ENCODE results near the gene PLSCR4.

PLSCR4 gene

GRCh38 chr3:146145642-146146041 lies 105.3 kb downstream of the PLSCR4 start:
- H3K9me3 ChIP-seq (ENCODE audit: control insufficient read depth, insufficient read depth, low read depth, low read length) = no peaks in the 10 kb centered on the region
- no peak overlapping the region for H3K27ac ChIP-seq (ENCODE audit: extremely low read depth, low read depth, low read length)
- H3K36me3 ChIP-seq (ENCODE audit: control insufficient read depth in 2 of 2, insufficient read depth in 1 of 2, low read length in 2 of 2) = no peaks in the 10 kb centered on the region
- no peak for TF ChIP-seq ZNF433 (tag by site-specific recombination; IDR thresholded peaks at IDR 0.05; ENCODE audit: low read depth)
- TF ChIP-seq OSR2 (tag by site-specific recombination; IDR thresholded peaks at IDR 0.05) = no peak; the same call in 1 of the 2 replicates
- TF ChIP-seq, protein P1, sequence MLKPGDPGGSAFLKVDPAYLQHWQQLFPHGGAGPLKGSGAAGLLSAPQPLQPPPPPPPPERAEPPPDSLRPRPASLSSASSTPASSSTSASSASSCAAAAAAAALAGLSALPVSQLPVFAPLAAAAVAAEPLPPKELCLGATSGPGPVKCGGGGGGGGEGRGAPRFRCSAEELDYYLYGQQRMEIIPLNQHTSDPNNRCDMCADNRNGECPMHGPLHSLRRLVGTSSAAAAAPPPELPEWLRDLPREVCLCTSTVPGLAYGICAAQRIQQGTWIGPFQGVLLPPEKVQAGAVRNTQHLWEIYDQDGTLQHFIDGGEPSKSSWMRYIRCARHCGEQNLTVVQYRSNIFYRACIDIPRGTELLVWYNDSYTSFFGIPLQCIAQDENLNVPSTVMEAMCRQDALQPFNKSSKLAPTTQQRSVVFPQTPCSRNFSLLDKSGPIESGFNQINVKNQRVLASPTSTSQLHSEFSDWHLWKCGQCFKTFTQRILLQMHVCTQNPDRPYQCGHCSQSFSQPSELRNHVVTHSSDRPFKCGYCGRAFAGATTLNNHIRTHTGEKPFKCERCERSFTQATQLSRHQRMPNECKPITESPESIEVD (tag by site-specific recombination; IDR thresholded peaks at IDR 0.05) = peak; percentile 73
- TF ChIP-seq ZBTB20 (tag by site-specific recombination; IDR thresholded peaks at IDR 0.05) = no peak
- no peak for TF ChIP-seq KLF9 (tag by site-specific recombination; IDR thresholded peaks at IDR 0.05; ENCODE audit: low read depth)
- TF ChIP-seq FEZF1 (tag by site-specific recombination; IDR thresholded peaks at IDR 0.05) = peak; percentile 9; the same call in 1 of the 2 replicates
- peak; percentile 22; the same call in 1 of the 2 replicates for TF ChIP-seq ZNF843 (tag by site-specific recombination; IDR thresholded peaks at IDR 0.05)
- TF ChIP-seq, protein P2, sequence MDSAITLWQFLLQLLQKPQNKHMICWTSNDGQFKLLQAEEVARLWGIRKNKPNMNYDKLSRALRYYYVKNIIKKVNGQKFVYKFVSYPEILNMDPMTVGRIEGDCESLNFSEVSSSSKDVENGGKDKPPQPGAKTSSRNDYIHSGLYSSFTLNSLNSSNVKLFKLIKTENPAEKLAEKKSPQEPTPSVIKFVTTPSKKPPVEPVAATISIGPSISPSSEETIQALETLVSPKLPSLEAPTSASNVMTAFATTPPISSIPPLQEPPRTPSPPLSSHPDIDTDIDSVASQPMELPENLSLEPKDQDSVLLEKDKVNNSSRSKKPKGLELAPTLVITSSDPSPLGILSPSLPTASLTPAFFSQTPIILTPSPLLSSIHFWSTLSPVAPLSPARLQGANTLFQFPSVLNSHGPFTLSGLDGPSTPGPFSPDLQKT (IDR thresholded peaks at IDR 0.05; ENCODE audit: borderline replicate concordance, low read depth, low read length) = no peak
- TF ChIP-seq ZNF121 (tag by site-specific recombination; IDR thresholded peaks at IDR 0.05) = no peak
- TF ChIP-seq, protein P3, sequence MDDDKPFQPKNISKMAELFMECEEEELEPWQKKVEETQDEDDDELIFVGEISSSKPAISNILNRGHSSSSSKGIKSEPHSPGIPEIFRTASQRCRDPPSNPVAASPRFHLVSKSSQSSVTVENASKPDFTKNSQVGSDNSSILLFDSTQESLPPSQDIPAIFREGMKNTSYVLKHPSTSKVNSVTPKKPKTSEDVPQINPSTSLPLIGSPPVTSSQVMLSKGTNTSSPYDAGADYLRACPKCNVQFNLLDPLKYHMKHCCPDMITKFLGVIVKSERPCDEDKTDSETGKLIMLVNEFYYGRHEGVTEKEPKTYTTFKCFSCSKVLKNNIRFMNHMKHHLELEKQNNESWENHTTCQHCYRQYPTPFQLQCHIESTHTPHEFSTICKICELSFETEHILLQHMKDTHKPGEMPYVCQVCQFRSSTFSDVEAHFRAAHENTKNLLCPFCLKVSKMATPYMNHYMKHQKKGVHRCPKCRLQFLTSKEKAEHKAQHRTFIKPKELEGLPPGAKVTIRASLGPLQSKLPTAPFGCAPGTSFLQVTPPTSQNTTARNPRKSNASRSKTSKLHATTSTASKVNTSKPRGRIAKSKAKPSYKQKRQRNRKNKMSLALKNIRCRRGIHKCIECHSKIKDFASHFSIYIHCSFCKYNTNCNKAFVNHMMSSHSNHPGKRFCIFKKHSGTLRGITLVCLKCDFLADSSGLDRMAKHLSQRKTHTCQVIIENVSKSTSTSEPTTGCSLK (tag by site-specific recombination; IDR thresholded peaks at IDR 0.05) = no peak
- no peak for TF ChIP-seq ZNF555 (tag by site-specific recombination; conservative IDR thresholded peaks at IDR 0.05)
- TF ChIP-seq, protein P4, sequence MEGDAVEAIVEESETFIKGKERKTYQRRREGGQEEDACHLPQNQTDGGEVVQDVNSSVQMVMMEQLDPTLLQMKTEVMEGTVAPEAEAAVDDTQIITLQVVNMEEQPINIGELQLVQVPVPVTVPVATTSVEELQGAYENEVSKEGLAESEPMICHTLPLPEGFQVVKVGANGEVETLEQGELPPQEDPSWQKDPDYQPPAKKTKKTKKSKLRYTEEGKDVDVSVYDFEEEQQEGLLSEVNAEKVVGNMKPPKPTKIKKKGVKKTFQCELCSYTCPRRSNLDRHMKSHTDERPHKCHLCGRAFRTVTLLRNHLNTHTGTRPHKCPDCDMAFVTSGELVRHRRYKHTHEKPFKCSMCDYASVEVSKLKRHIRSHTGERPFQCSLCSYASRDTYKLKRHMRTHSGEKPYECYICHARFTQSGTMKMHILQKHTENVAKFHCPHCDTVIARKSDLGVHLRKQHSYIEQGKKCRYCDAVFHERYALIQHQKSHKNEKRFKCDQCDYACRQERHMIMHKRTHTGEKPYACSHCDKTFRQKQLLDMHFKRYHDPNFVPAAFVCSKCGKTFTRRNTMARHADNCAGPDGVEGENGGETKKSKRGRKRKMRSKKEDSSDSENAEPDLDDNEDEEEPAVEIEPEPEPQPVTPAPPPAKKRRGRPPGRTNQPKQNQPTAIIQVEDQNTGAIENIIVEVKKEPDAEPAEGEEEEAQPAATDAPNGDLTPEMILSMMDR (tag by site-specific recombination; IDR thresholded peaks at IDR 0.05) = no peak
- ChIA-PET CTCF (interaction anchor here (1.2 to 2.0 kb wide), 5 partner anchors 14 to 435 kb away, joined by 3 to 7 read pairs (median 3); no protein-coding TSS in a partner anchor), POLR2A (no interaction called here)
- H3K4me3 ChIP-seq (ENCODE audit: low read depth, low read length) = no peak overlapping the region
- peaks cover 23% of the 10 kb centered on the region for H3K4me1 ChIP-seq (ENCODE audit: control insufficient read depth, insufficient read depth, low read length)

DNA sequence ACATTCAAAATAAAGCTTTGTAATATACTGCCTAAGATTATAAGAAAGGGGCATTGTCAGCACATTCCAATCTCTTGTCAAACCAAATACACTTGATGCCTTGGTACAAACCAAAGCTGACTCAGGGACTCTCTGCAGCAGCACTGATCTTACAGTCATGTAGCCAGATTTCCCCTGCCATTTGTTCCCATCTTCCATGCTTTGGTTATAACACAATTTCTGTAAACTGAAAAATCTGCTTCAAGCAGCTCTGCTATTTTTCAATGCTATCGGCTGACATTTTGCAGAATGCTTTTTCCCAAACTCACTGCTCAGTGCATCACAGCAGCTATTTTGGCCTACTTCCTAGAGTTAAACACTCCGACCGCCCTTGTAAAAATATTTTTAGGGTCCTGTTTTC lies 108.1 kb downstream of the PLSCR4 start:
- no peak overlapping the region for H3K27ac ChIP-seq (ENCODE audit: extremely low read depth, low read depth, low read length)
- POLR2A ChIA-PET = no interaction called here

More for the DNA sequence above, 108.1 kb downstream of the PLSCR4 start:
- TF ChIP-seq INSM2 (tag by site-specific recombination; IDR thresholded peaks at IDR 0.05) = no peak
- TF ChIP-seq ZFP69B (tag by site-specific recombination; IDR thresholded peaks at IDR 0.05) = no peak
- TF ChIP-seq PRDM10 (tag by site-specific recombination; IDR thresholded peaks at IDR 0.05) = peak; percentile 57
- TF ChIP-seq, protein P1 (tag by site-specific recombination; IDR thresholded peaks at IDR 0.05) = 0 out of 2 replicates have a peak, but pooled peaks have one; percentile 15
- Histone ChIP-seq H3K9me3 (ENCODE audit: control insufficient read depth, insufficient read depth, low read depth, low read length) (no peaks in the 10 kb centered on the region), H3K36me3 (ENCODE audit: control insufficient read depth in 2 of 2, insufficient read depth in 1 of 2, low read length in 2 of 2) (no peaks in the 10 kb centered on the region), H3K4me3 (ENCODE audit: low read depth, low read length) (no peak overlapping the region), H3K4me1 (ENCODE audit: control insufficient read depth, insufficient read depth, low read length) (peaks cover 17% of the 10 kb centered on the region)
- CTCF ChIA-PET = no interaction called here
